Activated CD4-positive, alpha-beta memory T cell treated with anti-CD3 and anti-CD28 coated beads for 36 hours (primary cell): ENCODE measurements around the gene PRTN3. TPM values are rescaled to one million over a fixed set of nuclear protein-coding genes. Genes with fewer than 3 reads are reported as not detected.
"Not testable (repeated sequence)": the region's sequence is repeated elsewhere in the genome, so short reads cannot be mapped to it uniquely, and the experiment has no call there.

Experiments used
- CTCF ChIA-PET: fragments of 350-600 bp; sonication (Branson Sonifier 250); formaldehyde crosslinking; loops from one replicate; lab custom pipeline; 2021; ENCODE audit warnings: antibody characterized with exemption, inconsistent platforms; lab: Charles Lee
- POLR2A ChIA-PET: fragments of 350-600 bp; sonication (Branson Sonifier 250); formaldehyde crosslinking; loops from one replicate; lab custom pipeline; 2021; ENCODE audit warnings: antibody characterized with exemption; lab: Charles Lee
- DNase-seq: peaks from one replicate; pipeline ENCODE4 v3.0.0-alpha.2; 2020
- H3K27ac Mint-ChIP-seq: one replicate; pipeline ENCODE4 v1.8.0; 2021; ENCODE audit warnings: mixed read lengths
- H3K27me3 Mint-ChIP-seq: one replicate; pipeline ENCODE4 v1.8.0; 2021; ENCODE audit warnings: mixed read lengths
- H3K36me3 Mint-ChIP-seq: one replicate; pipeline ENCODE4 v1.8.0; 2021; ENCODE audit warnings: mixed read lengths
- H3K4me1 Mint-ChIP-seq: one replicate; pipeline ENCODE4 v1.8.0; 2021; ENCODE audit warnings: low read depth, mixed read lengths
- H3K4me3 Mint-ChIP-seq: one replicate; pipeline ENCODE4 v1.8.0; 2021; ENCODE audit warnings: mild to moderate bottlenecking, mixed read lengths
- H3K9me3 Mint-ChIP-seq: one replicate; pipeline ENCODE4 v1.8.0; 2021; ENCODE audit warnings: mixed read lengths
- intact Hi-C: fragments of 100-400 bp; cut with micrococcal nuclease; formaldehyde crosslinking; loops from one replicate; pipeline ENCODE4 v1.15.1; 2023
- total RNA-seq, 2 experiments: library from RNA; stranded (reverse); gene quantifications; one replicate each; pipeline ENCODE4 v1.2.3, GENCODE V29; 2021

The PRTN3 gene
- total RNA-seq, 2 experiments from 2014 or later, result not detected

GRCh38 chr19:813219-814151 is 27.3 kb upstream of the PRTN3 start:
- no peak overlapping the region for H3K4me3 Mint-ChIP-seq
- H3K36me3 Mint-ChIP-seq, result peaks cover 38% of the 10 kb centered on the region
- CTCF ChIA-PET, result no interaction called here
- no peak overlapping the region for H3K27ac Mint-ChIP-seq
- intact Hi-C loops, result no loop called here
- no peaks in the 10 kb centered on the region for H3K27me3 Mint-ChIP-seq
- no peaks in the 10 kb centered on the region for H3K4me1 Mint-ChIP-seq
- no peaks in the 10 kb centered on the region for H3K9me3 Mint-ChIP-seq
- POLR2A ChIA-PET, result interaction anchor here (2.9 kb wide), 1 partner anchor 13 kb away, joined by 12 read pairs; no protein-coding TSS in a partner anchor
- no peak for DNase-seq

GRCh38 chr19:814152-815078 is 26.4 kb upstream of the PRTN3 start:
- CTCF ChIA-PET, result no interaction called here

GRCh38 chr19:815079-815774 is 25.6 kb upstream of the PRTN3 start:
- H3K27me3 Mint-ChIP-seq, result no peaks in the 10 kb centered on the region
- POLR2A ChIA-PET, result interaction anchor here (0.7 to 2.9 kb wide), 4 partner anchors 11 to 424 kb away, joined by 3 to 12 read pairs (median 4); no protein-coding TSS in a partner anchor

More at GRCh38 chr19:814152-815078, 26.4 kb upstream of the PRTN3 start:
- H3K27ac Mint-ChIP-seq, result no peak overlapping the region
- no peaks in the 10 kb centered on the region for H3K4me1 Mint-ChIP-seq
- POLR2A ChIA-PET, result interaction anchor here (0.7 to 2.9 kb wide), 4 partner anchors 10 to 424 kb away, joined by 3 to 12 read pairs (median 4); no protein-coding TSS in a partner anchor
- no peaks in the 10 kb centered on the region for H3K9me3 Mint-ChIP-seq
- intact Hi-C loops, result no loop called here
- peaks cover 37% of the 10 kb centered on the region for H3K36me3 Mint-ChIP-seq
- H3K4me3 Mint-ChIP-seq, result no peak overlapping the region
- DNase-seq, result no peak
- H3K27me3 Mint-ChIP-seq, result no peaks in the 10 kb centered on the region

GRCh38 chr19:815775-816499 is 24.9 kb upstream of the PRTN3 start:
- Mint-ChIP-seq H3K27me3 (no peaks in the 10 kb centered on the region), H3K27ac (no peak overlapping the region), H3K36me3 (peaks cover 25% of the 10 kb centered on the region), H3K9me3 (no peaks in the 10 kb centered on the region), H3K4me1 (no peaks in the 10 kb centered on the region), H3K4me3 (no peak overlapping the region)
- ChIA-PET POLR2A (no interaction called here), CTCF (no interaction called here)
- intact Hi-C loops, result no loop called here
- DNase-seq, result no peak

More at GRCh38 chr19:815079-815774, 25.6 kb upstream of the PRTN3 start:
- intact Hi-C loops, result no loop called here
- Mint-ChIP-seq H3K36me3 (peaks cover 29% of the 10 kb centered on the region), H3K9me3 (no peaks in the 10 kb centered on the region), H3K4me3 (no peak overlapping the region), H3K4me1 (no peaks in the 10 kb centered on the region), H3K27ac (no peak overlapping the region)
- no peak for DNase-seq
- CTCF ChIA-PET, result no interaction called here

GRCh38 chr19:816500-816857 is 24.3 kb upstream of the PRTN3 start:
- H3K27me3 Mint-ChIP-seq, result no peaks in the 10 kb centered on the region

GRCh38 chr19:820212-820611 is 20.6 kb upstream of the PRTN3 start:
- H3K36me3 Mint-ChIP-seq, H3K27ac Mint-ChIP-seq, intact Hi-C loops, H3K4me3 Mint-ChIP-seq, H3K27me3 Mint-ChIP-seq, POLR2A ChIA-PET, H3K4me1 Mint-ChIP-seq, DNase-seq, H3K9me3 Mint-ChIP-seq, CTCF ChIA-PET: not testable (repeated sequence)

More at GRCh38 chr19:816500-816857, 24.3 kb upstream of the PRTN3 start:
- DNase-seq, result no peak
- POLR2A ChIA-PET, result no interaction called here
- Mint-ChIP-seq H3K36me3 (peaks cover 22% of the 10 kb centered on the region), H3K27ac (no peak overlapping the region), H3K9me3 (no peaks in the 10 kb centered on the region), H3K4me3 (no peak overlapping the region), H3K4me1 (no peaks in the 10 kb centered on the region)
- intact Hi-C loops, result no loop called here
- CTCF ChIA-PET, result no interaction called here

- H3K36me3 Mint-ChIP-seq, result peaks cover 4% of the 10 kb centered on the region
- H3K4me3 Mint-ChIP-seq, result no peak overlapping the region
- H3K27ac Mint-ChIP-seq, result no peak overlapping the region
- peaks cover 8% of the 10 kb centered on the region for H3K27me3 Mint-ChIP-seq
- ChIA-PET CTCF (no interaction called here), POLR2A (no interaction called here)
- DNase-seq, result no peak
- H3K4me1 Mint-ChIP-seq, result no peaks in the 10 kb centered on the region
- intact Hi-C loops, result no loop called here
- H3K9me3 Mint-ChIP-seq, result no peaks in the 10 kb centered on the region
Measured at GRCh38 chr19:821231-821824, 19.5 kb upstream of the PRTN3 start.

- POLR2A ChIA-PET, result no interaction called here
Measured at GRCh38 chr19:821825-822503, 18.8 kb upstream of the PRTN3 start, which contains the start of gene PLPPR3. Gene PLPPR3 (minus strand): TSS chr19:821955. CDS start chr19:821559, 396 bp downstream.

GRCh38 chr19:823565-824121 is 17.2 kb upstream of the PRTN3 start:
- CTCF ChIA-PET, result no interaction called here
- Mint-ChIP-seq H3K9me3 (no peaks in the 10 kb centered on the region), H3K27ac (no peak overlapping the region), H3K27me3 (peaks cover 8% of the 10 kb centered on the region), H3K36me3 (no peaks in the 10 kb centered on the region), H3K4me3 (no peak overlapping the region), H3K4me1 (no peaks in the 10 kb centered on the region)
- POLR2A ChIA-PET, result no interaction called here
- intact Hi-C loops, result no loop called here
- no peak for DNase-seq

More at GRCh38 chr19:821825-822503, 18.8 kb upstream of the PRTN3 start, which contains the start of gene PLPPR3:
- no peaks in the 10 kb centered on the region for H3K36me3 Mint-ChIP-seq
- no peaks in the 10 kb centered on the region for H3K4me1 Mint-ChIP-seq
- H3K27ac Mint-ChIP-seq, result no peak within 1 kb of the TSS
- DNase-seq, result no peak
- intact Hi-C loops, result no loop called here
- no peak within 1 kb of the TSS for H3K4me3 Mint-ChIP-seq
- no peaks in the 10 kb centered on the region for H3K9me3 Mint-ChIP-seq
- H3K27me3 Mint-ChIP-seq, result peaks cover 8% of the 10 kb centered on the region
- CTCF ChIA-PET, result no interaction called here

- POLR2A ChIA-PET, result no interaction called here
- H3K27me3 Mint-ChIP-seq, result peaks cover 9% of the 10 kb centered on the region
- no peak overlapping the region for H3K4me3 Mint-ChIP-seq
Measured at GRCh38 chr19:824885-825284, 15.9 kb upstream of the PRTN3 start.

More at GRCh38 chr19:824885-825284, 15.9 kb upstream of the PRTN3 start:
- intact Hi-C loops, result no loop called here
- CTCF ChIA-PET, result no interaction called here
- Mint-ChIP-seq H3K9me3 (no peaks in the 10 kb centered on the region), H3K27ac (no peak overlapping the region), H3K4me1 (no peaks in the 10 kb centered on the region), H3K36me3 (no peaks in the 10 kb centered on the region)
- no peak for DNase-seq
